Myocyte (in vitro differentiated cells): ENCODE results near the gene TTLL11. TPM values are rescaled to one million over a fixed set of nuclear protein-coding genes. Genes with fewer than 3 reads are reported as not detected.
A peak's percentile ranks its signal among the peaks of the same experiment; 100 is the strongest.

Experiments
- DNase-seq: peaks from one replicate; pipeline ENCODE4 v3.0.0-alpha.2; 2012; ENCODE audit warnings: low read depth
- microRNA-seq: library from miRNA; unstranded; fragments of <30 nt; microRNA quantifications from one replicate; pipeline ENCODE4, GENCODE V29; 2016
- total RNA-seq: library from RNA; depleted of rRNA; stranded (reverse); fragments of >200 nt; gene quantifications from 2 replicates; pipeline ENCODE4 v1.2.3, GENCODE V29; 2014

TTLL11 gene
- total RNA-seq, 1 donor from 2014 or later = 13.5 TPM

DNA sequence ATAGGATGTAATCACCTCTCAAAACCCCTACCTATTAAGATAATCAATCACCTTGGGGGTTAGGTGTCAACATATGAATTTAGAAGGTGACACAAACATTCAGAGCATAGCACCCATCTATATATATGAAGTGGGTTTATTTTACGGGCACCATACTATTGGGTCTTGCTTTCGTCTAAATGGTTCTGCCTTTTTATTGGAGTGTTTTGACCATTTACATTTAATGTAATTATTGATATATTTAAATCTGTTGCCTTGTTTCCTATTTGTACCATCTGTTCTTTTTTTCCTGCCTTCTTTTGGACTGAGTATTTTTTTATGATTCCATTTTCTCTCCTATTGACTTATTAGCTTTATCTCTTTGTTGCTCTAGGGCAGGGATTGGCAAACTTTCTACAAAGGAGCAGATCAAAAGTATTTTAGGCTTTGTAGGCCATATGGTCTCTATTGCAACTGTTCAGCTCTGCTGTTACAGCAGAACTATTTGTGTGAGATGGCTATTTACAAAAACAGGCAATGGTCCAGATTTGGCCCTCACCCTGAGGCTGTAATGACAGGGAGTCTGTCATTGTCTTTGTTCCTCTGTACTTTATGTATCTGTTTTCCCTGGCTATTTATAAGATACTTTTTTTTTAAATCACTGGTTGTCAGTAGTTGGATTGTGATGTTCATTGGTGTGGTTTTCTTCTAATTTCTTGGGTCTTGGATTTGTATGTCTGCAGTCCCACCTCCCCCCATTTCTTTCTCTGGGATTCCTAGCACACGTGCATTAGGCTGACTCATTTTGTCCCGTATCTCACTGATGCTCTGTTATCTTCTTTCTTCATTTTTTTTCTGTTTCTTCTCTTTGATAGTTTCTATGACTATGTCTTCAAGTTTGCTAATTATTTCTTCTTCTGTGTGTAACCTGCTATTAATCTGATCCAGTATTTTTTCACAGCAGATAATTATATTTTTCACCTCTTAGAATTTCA is 314.6 kb downstream of the TTLL11 start:
- peak; percentile 28 for DNase-seq

GRCh38 chr9:121776739-121777637 is 316.1 kb downstream of the TTLL11 start:
- DNase-seq = no peak

- DNase-seq = no peak
These were observed 316.9 kb downstream of the TTLL11 start for GRCh38 chr9:121776001-121776738.

DNA sequence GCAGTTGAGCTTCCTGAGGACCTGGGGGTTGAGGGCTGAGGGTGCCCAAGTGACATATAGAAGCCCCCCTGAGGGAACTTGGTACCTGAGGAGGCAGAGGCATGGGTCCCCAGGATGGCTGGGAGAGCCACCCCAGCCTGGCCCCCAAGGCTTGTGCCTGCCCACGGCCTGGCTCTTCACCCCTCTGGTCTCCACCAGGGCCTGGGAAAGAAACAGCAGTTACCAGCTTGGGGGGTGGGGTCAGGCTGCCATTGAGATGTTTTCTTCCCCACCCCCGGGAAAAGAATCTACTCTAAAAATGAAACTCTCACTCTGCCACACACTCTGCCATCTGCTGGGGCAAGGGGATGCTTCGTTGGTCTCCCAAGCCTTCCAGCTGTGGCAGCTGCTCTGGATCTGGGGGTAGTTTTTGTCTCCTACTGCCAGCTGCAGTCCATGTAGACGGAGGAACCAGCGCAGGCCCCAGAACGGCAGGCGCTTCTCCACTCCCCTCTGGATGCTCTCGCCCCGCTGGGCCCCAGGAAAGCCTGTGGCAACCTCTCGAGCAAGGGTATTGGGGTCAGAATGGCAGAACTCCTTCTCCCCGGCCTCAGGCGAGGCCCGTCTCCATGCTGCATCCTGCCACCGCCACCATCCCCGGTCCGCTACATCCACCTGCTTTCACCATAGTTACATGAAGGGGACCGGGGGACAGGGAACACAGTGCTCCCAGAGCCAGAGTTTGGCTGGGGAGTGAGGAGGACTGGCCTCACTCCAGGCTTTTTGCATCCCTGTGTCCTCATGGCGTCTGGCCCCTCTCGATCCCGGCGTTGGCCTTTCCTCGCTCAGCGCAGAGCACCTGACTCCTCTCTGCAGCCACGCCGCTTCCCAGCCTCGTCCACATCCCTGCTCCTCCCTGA is 318.1 kb downstream of the TTLL11 start:
- DNase-seq = peak; percentile 20

GRCh38 chr9:121773954-121774714 is 319.0 kb downstream of the TTLL11 start:
- DNase-seq = no peak

GRCh38 chr9:121773286-121773953 is 319.7 kb downstream of the TTLL11 start:
- no peak for DNase-seq

DNA sequence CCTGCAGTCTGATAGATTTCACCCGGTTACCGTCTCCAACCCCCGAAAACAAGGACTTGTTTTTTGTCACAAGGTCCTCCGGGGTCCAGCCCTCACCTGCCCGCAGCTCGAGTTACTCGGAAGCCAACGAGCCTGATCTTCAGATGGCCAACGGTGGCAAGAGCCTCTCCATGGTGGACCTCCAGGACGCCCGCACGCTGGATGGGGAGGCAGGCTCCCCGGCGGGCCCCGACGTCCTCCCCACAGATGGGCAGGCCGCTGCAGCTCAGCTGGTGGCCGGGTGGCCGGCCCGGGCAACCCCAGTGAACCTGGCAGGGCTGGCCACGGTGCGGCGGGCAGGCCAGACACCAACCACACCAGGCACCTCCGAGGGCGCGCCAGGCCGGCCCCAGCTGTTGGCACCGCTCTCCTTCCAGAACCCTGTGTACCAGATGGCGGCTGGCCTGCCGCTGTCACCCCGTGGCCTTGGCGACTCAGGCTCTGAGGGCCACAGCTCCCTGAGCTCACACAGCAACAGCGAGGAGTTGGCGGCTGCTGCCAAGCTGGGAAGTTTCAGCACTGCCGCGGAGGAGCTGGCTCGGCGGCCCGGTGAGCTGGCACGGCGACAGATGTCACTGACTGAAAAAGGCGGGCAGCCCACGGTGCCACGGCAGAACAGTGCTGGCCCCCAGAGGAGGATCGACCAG is 320.4 kb downstream of the TTLL11 start:
- no peak for DNase-seq

Small RNA genes lying within 50 kb of the gene (microRNA-seq; reads per million reads assigned to microRNA genes)
- not detected for gene MIR4478

Other genes with a start within 250 kb of the TTLL11 start
- gene NDUFA8, start 66.5 kb upstream of the TTLL11 start, total RNA-seq = 52.9 and 53.5 TPM in 2 replicates
- not detected in 2 replicates for gene MORN5, start 66.6 kb upstream of the TTLL11 start, total RNA-seq
- gene LHX6, start 135.6 kb upstream of the TTLL11 start, total RNA-seq = 0.21 and 0.32 TPM in 2 replicates
- 25.2 and 26.5 TPM in 2 replicates for gene RBM18, start 171.5 kb upstream of the TTLL11 start, total RNA-seq
- gene MRRF, start 171.6 kb upstream of the TTLL11 start, total RNA-seq = 36.6 and 38.1 TPM in 2 replicates